RKO (cell line): Measurements from ENCODE around the gene ARHGEF11.
A peak's percentile ranks its signal among the peaks of the same experiment; 100 is the strongest.

Source experiments
- DNase-seq: peaks from one replicate; pipeline ENCODE4 v3.0.0-alpha.2; 2016; ENCODE audit warnings: low spot score

The ARHGEF11 gene

GRCh38 chr1:156894711-156895454 is 150.7 kb downstream of the ARHGEF11 start:
- DNase-seq = no peak

- DNase-seq = no peak
These were observed 151.5 kb downstream of the ARHGEF11 start for GRCh38 chr1:156894001-156894400.

- no peak for DNase-seq
These were observed 152.2 kb downstream of the ARHGEF11 start, which contains the start of gene PEAR1 for GRCh38 chr1:156893048-156893953. TSS of gene PEAR1 (plus strand) at chr1:156893718. CDS start at chr1:156903927, 10,209 bp downstream.

- peak; percentile 66 for DNase-seq
These were observed 153.1 kb downstream of the ARHGEF11 start for GRCh38 chr1:156892190-156893047.

GRCh38 chr1:156889802-156890580 is 155.6 kb downstream of the ARHGEF11 start:
- peak; percentile 81 for DNase-seq

GRCh38 chr1:156887734-156888133 is 157.8 kb downstream of the ARHGEF11 start:
- DNase-seq = no peak

GRCh38 chr1:156887317-156887716 is 158.2 kb downstream of the ARHGEF11 start:
- no peak for DNase-seq

GRCh38 chr1:156886583-156887281 is 158.8 kb downstream of the ARHGEF11 start:
- no peak for DNase-seq

- no peak for DNase-seq
These were observed 159.6 kb downstream of the ARHGEF11 start for GRCh38 chr1:156885880-156886355.

GRCh38 chr1:156885314-156885713 is 160.2 kb downstream of the ARHGEF11 start:
- DNase-seq = no peak
